ENCODE measurements around the gene CEP112. TPM values are rescaled to one million over a fixed set of nuclear protein-coding genes. Genes with fewer than 3 reads are reported as not detected.

The CEP112 gene
- total and polyA plus RNA-seq, 2 of the 13 experiments (the other 11 are each of a cell fraction or from before 2014, with no cell fraction given), result 1.2 to 3.4 TPM

DNA sequence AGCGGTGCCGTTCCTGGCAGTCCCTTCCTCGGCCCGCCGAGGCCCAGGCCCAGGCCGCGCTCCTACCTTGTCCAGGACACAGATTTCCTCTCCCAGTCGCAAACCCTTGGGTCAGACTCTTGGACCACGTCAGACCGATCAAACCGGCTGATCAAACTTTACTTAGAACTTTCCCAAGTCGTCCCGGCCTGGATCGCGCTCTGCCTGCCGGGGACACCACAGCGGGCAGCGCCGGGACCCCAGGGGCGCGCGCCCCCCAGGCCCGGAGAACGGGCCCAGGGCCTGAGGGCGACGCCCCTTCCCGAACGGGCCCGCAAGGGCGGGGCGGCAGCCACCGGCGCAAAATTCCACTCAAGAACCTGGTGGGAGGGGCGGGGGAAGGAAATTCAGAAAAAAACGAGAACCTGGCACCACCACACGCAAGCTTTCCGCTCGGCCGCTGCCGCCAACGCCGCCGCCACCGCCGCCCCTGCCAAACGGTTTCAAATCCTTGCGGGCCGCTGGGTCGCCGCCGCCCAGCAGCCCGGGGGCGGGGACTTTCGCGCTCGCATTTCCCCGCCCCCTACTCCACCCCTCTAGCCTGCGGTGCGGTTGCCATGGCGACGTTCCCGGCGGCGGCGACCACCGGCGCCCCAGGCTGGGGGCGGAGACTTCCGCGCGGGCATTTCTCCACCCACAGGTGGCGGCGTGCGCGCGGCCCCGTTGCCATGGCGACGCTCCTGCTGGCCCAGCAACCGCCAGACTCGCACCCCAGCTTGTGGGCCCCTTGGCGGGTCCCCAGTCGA, at the start of gene CEP112 (continued):
- TF ChIP-seq, protein P1, sequence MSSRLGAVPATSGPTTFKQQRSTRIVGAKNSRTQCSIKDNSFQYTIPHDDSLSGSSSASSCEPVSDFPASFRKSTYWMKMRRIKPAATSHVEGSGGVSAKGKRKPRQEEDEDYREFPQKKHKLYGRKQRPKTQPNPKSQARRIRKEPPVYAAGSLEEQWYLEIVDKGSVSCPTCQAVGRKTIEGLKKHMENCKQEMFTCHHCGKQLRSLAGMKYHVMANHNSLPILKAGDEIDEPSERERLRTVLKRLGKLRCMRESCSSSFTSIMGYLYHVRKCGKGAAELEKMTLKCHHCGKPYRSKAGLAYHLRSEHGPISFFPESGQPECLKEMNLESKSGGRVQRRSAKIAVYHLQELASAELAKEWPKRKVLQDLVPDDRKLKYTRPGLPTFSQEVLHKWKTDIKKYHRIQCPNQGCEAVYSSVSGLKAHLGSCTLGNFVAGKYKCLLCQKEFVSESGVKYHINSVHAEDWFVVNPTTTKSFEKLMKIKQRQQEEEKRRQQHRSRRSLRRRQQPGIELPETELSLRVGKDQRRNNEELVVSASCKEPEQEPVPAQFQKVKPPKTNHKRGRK (CRISPR knock-in tag; IDR thresholded peaks at IDR 0.05), result no peak
- TF ChIP-seq, protein P2, sequence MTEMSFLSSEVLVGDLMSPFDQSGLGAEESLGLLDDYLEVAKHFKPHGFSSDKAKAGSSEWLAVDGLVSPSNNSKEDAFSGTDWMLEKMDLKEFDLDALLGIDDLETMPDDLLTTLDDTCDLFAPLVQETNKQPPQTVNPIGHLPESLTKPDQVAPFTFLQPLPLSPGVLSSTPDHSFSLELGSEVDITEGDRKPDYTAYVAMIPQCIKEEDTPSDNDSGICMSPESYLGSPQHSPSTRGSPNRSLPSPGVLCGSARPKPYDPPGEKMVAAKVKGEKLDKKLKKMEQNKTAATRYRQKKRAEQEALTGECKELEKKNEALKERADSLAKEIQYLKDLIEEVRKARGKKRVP (CRISPR knock-in tag; IDR thresholded peaks at IDR 0.05), result no peak; a peak in 1 of 4 replicates
- TF ChIP-seq LCORL (IDR thresholded peaks at IDR 0.05) (no peak), LCORL (CRISPR knock-in tag; IDR thresholded peaks at IDR 0.05) (peak; percentile 28; the same call in 1 of the 2 replicates), ZNF605 (CRISPR knock-in tag; IDR thresholded peaks at IDR 0.05) (no peak), ZNF672 (CRISPR knock-in tag; IDR thresholded peaks at IDR 0.05) (no peak), ZNF569 (CRISPR knock-in tag; IDR thresholded peaks at IDR 0.05; ENCODE audit: borderline replicate concordance) (no peak), NFYB (CRISPR knock-in tag; IDR thresholded peaks at IDR 0.05) (no peak), TBP (CRISPR knock-in tag; IDR thresholded peaks at IDR 0.05) (no peak), ZSCAN9 (CRISPR knock-in tag; IDR thresholded peaks at IDR 0.05; ENCODE audit: borderline replicate concordance) (no peak), CENPT (CRISPR knock-in tag; IDR thresholded peaks at IDR 0.05; ENCODE audit: low read depth) (no peak), STAT5B (CRISPR knock-in tag; IDR thresholded peaks at IDR 0.05) (no peak), PAX8 (CRISPR knock-in tag; IDR thresholded peaks at IDR 0.05; ENCODE audit: borderline replicate concordance) (no peak), JUND (CRISPR knock-in tag; IDR thresholded peaks at IDR 0.05) (no peak), ZNF570 (CRISPR knock-in tag; IDR thresholded peaks at IDR 0.05; ENCODE audit: borderline replicate concordance) (no peak), ZNF878 (CRISPR knock-in tag; IDR thresholded peaks at IDR 0.05) (no peak)
- TF ChIP-seq, protein P3, sequence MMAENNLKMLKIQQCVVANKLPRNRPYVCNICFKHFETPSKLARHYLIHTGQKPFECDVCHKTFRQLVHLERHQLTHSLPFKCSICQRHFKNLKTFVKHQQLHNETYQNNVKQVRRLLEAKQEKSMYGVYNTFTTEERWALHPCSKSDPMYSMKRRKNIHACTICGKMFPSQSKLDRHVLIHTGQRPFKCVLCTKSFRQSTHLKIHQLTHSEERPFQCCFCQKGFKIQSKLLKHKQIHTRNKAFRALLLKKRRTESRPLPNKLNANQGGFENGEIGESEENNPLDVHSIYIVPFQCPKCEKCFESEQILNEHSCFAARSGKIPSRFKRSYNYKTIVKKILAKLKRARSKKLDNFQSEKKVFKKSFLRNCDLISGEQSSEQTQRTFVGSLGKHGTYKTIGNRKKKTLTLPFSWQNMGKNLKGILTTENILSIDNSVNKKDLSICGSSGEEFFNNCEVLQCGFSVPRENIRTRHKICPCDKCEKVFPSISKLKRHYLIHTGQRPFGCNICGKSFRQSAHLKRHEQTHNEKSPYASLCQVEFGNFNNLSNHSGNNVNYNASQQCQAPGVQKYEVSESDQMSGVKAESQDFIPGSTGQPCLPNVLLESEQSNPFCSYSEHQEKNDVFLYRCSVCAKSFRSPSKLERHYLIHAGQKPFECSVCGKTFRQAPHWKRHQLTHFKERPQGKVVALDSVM (CRISPR knock-in tag; IDR thresholded peaks at IDR 0.05), result no peak
- TF ChIP-seq, protein P4, sequence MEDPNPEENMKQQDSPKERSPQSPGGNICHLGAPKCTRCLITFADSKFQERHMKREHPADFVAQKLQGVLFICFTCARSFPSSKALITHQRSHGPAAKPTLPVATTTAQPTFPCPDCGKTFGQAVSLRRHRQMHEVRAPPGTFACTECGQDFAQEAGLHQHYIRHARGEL (CRISPR knock-in tag; IDR thresholded peaks at IDR 0.05), result no peak
- TF ChIP-seq, protein P5, sequence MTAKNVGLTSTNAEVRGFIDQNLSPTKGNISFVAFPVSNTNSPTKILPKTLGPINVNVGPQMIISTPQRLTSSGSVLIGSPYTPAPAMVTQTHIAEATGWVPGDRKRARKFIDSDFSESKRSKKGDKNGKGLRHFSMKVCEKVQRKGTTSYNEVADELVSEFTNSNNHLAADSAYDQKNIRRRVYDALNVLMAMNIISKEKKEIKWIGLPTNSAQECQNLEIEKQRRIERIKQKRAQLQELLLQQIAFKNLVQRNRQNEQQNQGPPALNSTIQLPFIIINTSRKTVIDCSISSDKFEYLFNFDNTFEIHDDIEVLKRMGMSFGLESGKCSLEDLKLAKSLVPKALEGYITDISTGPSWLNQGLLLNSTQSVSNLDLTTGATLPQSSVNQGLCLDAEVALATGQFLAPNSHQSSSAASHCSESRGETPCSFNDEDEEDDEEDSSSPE (CRISPR knock-in tag; IDR thresholded peaks at IDR 0.05), result peak; percentile 86
- TF ChIP-seq, protein P6, sequence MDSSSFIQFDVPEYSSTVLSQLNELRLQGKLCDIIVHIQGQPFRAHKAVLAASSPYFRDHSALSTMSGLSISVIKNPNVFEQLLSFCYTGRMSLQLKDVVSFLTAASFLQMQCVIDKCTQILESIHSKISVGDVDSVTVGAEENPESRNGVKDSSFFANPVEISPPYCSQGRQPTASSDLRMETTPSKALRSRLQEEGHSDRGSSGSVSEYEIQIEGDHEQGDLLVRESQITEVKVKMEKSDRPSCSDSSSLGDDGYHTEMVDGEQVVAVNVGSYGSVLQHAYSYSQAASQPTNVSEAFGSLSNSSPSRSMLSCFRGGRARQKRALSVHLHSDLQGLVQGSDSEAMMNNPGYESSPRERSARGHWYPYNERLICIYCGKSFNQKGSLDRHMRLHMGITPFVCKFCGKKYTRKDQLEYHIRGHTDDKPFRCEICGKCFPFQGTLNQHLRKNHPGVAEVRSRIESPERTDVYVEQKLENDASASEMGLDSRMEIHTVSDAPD (CRISPR knock-in tag; IDR thresholded peaks at IDR 0.05), result no peak

Measured in HepG2 (cell line).